Pancreas (tissue), 10 donors: Measurements from ENCODE around the gene SLC41A2. TPM values are rescaled to one million over a fixed set of nuclear protein-coding genes. Genes with fewer than 3 reads are reported as not detected.

ENCODE experiments used
- ATAC-seq, 4 donors: fragments of 200-7000 bp; cut with Tn5 transposase; one replicate each; pipeline versions ENCODE4 v1.8.0 to v1.9.1; 2020; ENCODE audit warnings: mild to moderate bottlenecking in 4 of 4, moderate library complexity in 4 of 4
- DNase-seq, 6 donors: peaks; one replicate each; pipeline ENCODE4 v3.0.0-alpha.2; 2020
- FAIRE-seq: peaks from 2 replicates; lab custom pipeline; 2012; peaks lifted over from hg19 to GRCh38; lab: Jason Lieb, UNC
- H3K27ac ChIP-seq, 4 donors: fragments of 200-600 bp; sonication (generic); 1 replicate in 3 of 4; 2 replicates in 1 of 4; pipeline versions ENCODE4 v1.5.0 to v1.8.0; 2020
- H3K27me3 ChIP-seq, 4 donors: fragments of 200-600 bp; one replicate each; pipeline ENCODE4 v1.8.0; 2021
- H3K36me3 ChIP-seq, 3 donors: fragments of 200-600 bp; sonication (generic) in 1 of 3; one replicate each; pipeline versions ENCODE4 v1.5.0 to v1.8.0; 2020 to 2021
- H3K4me1 ChIP-seq, 3 donors: fragments of 200-600 bp; one replicate each; pipeline ENCODE4 v1.8.0; 2021
- H3K4me3 ChIP-seq, 4 donors: fragments of 200-600 bp; sonication (generic) in 2 of 4; one replicate each; pipeline versions ENCODE4 v1.5.0 to v1.8.0; 2020 to 2021
- H3K9me3 ChIP-seq, 4 donors: fragments of 200-600 bp; one replicate each; pipeline ENCODE4 v1.8.0; 2021
- WGBS, 2 donors: extraction: QIAGEN DNeasy Blood & Tissue Kit; methylation state at CpG; one replicate each; pipeline ENCODE4 v1.1.7; 2013; 5-methylcytosine and 5-hydroxymethylcytosine counted together
- intact Hi-C, 3 donors: fragments of 100-400 bp; cut with DNase I; formaldehyde crosslinking; loops; one replicate each; pipeline versions ENCODE4 v1.11.1 to v1.14.2; 2022
- polyA plus RNA-seq, 2 donors: library from polyadenylated mRNA; stranded (reverse); fragments of 200-250 nt; gene quantifications; one replicate each; pipeline ENCODE4 v1.2.3, GENCODE V29; 2013
- total RNA-seq, 6 donors: library from RNA; stranded (reverse); fragmentation: NEBNext Ultra II Directional in 4 of 6; extraction: Animal tissue kit (Norgen Biotek cat#: 25700) in 4 of 6; gene quantifications; one replicate each; pipeline versions ENCODE4 v1.2.1 to v1.2.4, GENCODE V29; 2021 to 2023
- TF ChIP-seq, protein P1 (sequence below), 4 donors: fragments of 200-600 bp; sonication (generic) in 3 of 4; IDR thresholded peaks; one replicate each; pipeline versions ENCODE4 v1.5.0 to v1.8.0; 2021; ENCODE audit warnings: antibody characterized with exemption in 4 of 4
- donor health status: healthy with polysubstance abuse.
- donor health status: DM: no; HTN: no; CAD: no; lungs with moderate emphysema.
- donor health status: DM: no; HTN: no; CAD: no.
- donor health status: control.
- donor health status: control.
- donor health status: Bipolar disorder and iron deficiency.
- donor health status: DM: yes; HTN: yes; CAD: no.
- donor health status: DM: no; HTN: no; CAD: no.
- donor health status: DM: no; HTN: no; CAD: no.
- donor health status: DM: yes; HTN: yes; CAD: no.

The SLC41A2 gene
- total and polyA plus RNA-seq, 8 donors, result 6.3 to 41.9 (median 27.3) TPM

DNA sequence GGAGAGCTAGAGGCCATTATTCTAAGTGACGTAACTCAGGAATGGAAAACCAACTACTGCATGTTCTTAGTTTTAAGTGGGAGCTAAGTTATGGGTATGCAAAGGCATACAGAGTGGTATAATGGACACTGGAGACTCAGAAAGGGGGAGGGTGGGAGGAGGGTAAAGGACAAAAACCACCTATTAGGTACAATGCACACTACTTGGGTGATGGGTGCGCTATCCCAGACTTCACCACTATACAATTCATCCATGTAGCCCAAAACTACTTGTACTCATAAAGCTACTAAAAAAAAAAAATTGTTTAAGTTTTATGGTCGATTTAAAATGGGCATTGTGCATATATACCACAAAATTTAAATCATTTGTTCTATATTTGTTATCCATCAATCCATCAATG is 24.3 kb downstream of the SLC41A2 start:
- Histone ChIP-seq H3K9me3 (no peaks in the 10 kb centered on the region), H3K27ac (no peak overlapping the region), H3K36me3 (no peaks in the 10 kb centered on the region), H3K4me1 (peaks cover 0 to 8% (median 0%) of the 10 kb centered on the region in 3 donors), H3K4me3 (no peak overlapping the region), H3K27me3 (no peaks in the 10 kb centered on the region)
- DNase-seq (no peak), ATAC-seq (no peak), FAIRE-seq (no peak)
- TF ChIP-seq, protein P1, sequence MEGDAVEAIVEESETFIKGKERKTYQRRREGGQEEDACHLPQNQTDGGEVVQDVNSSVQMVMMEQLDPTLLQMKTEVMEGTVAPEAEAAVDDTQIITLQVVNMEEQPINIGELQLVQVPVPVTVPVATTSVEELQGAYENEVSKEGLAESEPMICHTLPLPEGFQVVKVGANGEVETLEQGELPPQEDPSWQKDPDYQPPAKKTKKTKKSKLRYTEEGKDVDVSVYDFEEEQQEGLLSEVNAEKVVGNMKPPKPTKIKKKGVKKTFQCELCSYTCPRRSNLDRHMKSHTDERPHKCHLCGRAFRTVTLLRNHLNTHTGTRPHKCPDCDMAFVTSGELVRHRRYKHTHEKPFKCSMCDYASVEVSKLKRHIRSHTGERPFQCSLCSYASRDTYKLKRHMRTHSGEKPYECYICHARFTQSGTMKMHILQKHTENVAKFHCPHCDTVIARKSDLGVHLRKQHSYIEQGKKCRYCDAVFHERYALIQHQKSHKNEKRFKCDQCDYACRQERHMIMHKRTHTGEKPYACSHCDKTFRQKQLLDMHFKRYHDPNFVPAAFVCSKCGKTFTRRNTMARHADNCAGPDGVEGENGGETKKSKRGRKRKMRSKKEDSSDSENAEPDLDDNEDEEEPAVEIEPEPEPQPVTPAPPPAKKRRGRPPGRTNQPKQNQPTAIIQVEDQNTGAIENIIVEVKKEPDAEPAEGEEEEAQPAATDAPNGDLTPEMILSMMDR (IDR thresholded peaks at IDR 0.05), result no peak
- WGBS, 2 donors, result 59 to 81% methylated on average over 3 of the region's 3 CpGs
- intact Hi-C loops, result no loop called here

DNA sequence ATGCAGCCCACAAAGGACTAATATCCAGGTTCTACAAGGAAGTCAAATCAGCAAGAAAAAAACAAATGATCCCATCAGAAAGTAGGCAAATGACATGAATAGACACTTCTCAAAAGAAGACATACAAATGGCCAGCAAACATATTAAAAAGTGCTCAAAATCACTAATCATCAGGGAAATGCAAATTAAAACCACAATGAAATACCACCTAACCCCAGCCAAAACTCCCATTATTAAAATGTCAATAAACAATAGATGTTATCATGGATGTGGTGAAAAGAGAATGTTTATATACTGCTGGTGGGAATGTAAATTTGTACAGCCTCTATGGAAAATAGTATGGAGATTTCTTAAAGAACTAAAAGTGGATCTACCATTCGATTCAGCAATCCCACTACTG is 25.0 kb downstream of the SLC41A2 start:
- intact Hi-C loops, result no loop called here
- no peaks in the 10 kb centered on the region for H3K36me3 ChIP-seq
- no peak for DNase-seq
- no peaks in the 10 kb centered on the region for H3K9me3 ChIP-seq
- no peak for ATAC-seq
- H3K27me3 ChIP-seq, result no peaks in the 10 kb centered on the region
- H3K4me3 ChIP-seq, result no peak overlapping the region
- no peak for FAIRE-seq
- TF ChIP-seq, protein P1 (IDR thresholded peaks at IDR 0.05), result no peak
- no peak overlapping the region for H3K27ac ChIP-seq
- H3K4me1 ChIP-seq, result peaks cover 0 to 12% (median 0%) of the 10 kb centered on the region in 3 donors
- 91 to 100% methylated on average over 1 of the region's 1 CpG for WGBS, 2 donors

DNA sequence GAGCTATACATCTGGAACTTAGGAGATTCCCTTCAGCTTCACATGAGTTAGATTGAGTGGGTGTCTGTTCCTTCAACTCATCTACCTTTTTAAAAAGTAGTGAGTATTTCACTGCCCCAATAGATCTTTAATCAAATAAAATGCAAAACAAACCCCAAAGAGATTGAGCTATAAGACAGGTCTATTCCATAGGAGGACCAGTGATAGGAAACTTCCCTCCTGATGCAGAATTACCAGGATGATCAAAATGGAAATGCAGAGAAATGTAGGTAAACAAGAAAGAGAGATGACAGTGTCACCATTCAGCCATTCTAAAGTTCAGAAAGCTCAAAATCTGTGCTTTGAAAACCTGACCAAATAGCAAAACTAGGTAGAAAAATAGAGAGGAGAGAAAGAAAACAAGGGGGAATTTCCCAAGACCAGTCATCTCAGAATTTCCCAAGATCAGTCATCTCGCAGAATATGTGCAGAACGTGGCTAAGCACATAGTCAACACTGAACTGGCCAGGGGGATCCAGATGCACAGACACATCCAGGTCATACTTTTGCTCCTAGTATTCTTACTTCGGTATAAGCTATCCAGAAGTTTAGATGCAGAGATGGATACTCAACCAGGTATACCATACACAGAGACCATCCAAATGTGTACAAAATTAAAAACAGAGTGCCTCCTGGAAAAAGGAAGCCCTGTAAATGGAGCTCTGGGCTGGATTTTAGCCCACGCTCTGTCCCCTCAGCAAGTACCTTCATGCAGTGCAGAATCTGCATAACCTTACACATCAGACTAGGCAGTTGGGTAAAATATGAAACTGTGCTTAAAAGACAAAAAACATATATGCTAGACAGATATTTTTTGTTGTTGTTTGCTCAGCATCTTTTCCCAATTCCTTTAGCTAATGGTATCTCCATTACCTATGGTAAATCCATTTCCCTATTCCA is 27.4 kb downstream of the SLC41A2 start:
- TF ChIP-seq, protein P1 (IDR thresholded peaks at IDR 0.05), result no peak
- H3K27me3 ChIP-seq, result no peaks in the 10 kb centered on the region
- H3K36me3 ChIP-seq, result no peaks in the 10 kb centered on the region
- FAIRE-seq (no peak), DNase-seq (no peak), ATAC-seq (peak in 2 of 4 donors; percentile 64 to 75)
- peak overlapping the region in 2 of 4 donors; percentile 3 to 23 for H3K27ac ChIP-seq
- H3K4me1 ChIP-seq, result peaks cover 0 to 12% (median 0%) of the 10 kb centered on the region in 3 donors
- no peak overlapping the region for H3K4me3 ChIP-seq
- intact Hi-C loops, result no loop called here
- WGBS, 2 donors, result 87% methylated on average over 4 of the region's 4 CpGs
- H3K9me3 ChIP-seq, result no peaks in the 10 kb centered on the region

DNA sequence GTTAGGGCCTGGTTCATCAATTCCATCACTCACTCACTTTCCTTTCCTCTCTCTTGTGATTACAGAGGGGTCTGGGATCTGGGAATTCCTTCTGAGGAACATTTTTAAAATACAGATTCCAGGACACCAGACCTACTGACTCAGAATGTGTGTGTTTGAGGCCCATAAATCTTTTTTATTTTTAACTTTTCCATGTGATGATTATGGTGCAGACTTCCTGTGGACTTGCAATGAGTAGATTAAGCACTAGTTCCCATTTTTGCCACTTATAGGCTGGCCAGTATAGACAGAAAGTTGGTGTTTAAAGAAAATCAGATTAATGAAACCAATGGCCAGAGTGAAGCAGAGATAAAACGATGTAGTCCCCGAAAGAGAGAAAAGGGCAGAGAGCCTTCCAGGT is 28.1 kb downstream of the SLC41A2 start:
- intact Hi-C loops, result no loop called here
- Histone ChIP-seq H3K36me3 (no peaks in the 10 kb centered on the region), H3K27ac (peak overlapping the region in 2 of 4 donors; percentile 3 to 17), H3K4me1 (peaks cover 0 to 12% (median 0%) of the 10 kb centered on the region in 3 donors), H3K27me3 (no peaks in the 10 kb centered on the region), H3K9me3 (no peaks in the 10 kb centered on the region), H3K4me3 (no peak overlapping the region)
- WGBS, 2 donors, result 31 to 56% methylated on average over 2 of the region's 2 CpGs
- TF ChIP-seq, protein P1 (IDR thresholded peaks at IDR 0.05), result no peak
- no peak for FAIRE-seq
- no peak for DNase-seq
- peak in 1 of 4 donors; percentile 24 for ATAC-seq

DNA sequence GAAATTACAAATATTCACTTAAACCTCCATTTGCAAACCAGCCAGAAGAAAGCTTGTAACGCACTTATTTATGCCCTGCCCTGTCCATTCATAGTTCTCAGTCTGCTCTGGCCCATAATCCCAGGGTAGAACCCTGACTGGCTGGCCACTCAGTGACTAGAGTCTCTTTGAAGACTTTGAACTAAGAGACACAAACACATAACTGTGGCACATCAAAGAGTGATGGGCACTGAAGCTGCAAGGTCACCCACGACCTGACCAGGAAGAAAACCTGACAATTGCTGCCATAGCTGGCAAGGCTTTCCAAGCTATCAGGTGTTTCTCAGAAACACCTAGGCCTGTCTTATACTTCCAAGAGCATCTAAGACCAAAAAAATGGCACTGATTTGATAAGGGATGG is 28.7 kb downstream of the SLC41A2 start:
- no peak for ATAC-seq
- intact Hi-C loops, result no loop called here

More for the DNA sequence above, 28.7 kb downstream of the SLC41A2 start:
- Histone ChIP-seq H3K27ac (no peak overlapping the region), H3K4me3 (no peak overlapping the region), H3K9me3 (no peaks in the 10 kb centered on the region), H3K27me3 (no peaks in the 10 kb centered on the region), H3K4me1 (peaks cover 0 to 12% (median 0%) of the 10 kb centered on the region in 3 donors), H3K36me3 (no peaks in the 10 kb centered on the region)
- DNase-seq (no peak), FAIRE-seq (no peak)
- 53 to 57% methylated on average over 2 of the region's 2 CpGs for WGBS, 2 donors
- TF ChIP-seq, protein P1 (IDR thresholded peaks at IDR 0.05), result no peak
